ENCODE data around the gene AP3B1.

AP3B1 gene

DNA sequence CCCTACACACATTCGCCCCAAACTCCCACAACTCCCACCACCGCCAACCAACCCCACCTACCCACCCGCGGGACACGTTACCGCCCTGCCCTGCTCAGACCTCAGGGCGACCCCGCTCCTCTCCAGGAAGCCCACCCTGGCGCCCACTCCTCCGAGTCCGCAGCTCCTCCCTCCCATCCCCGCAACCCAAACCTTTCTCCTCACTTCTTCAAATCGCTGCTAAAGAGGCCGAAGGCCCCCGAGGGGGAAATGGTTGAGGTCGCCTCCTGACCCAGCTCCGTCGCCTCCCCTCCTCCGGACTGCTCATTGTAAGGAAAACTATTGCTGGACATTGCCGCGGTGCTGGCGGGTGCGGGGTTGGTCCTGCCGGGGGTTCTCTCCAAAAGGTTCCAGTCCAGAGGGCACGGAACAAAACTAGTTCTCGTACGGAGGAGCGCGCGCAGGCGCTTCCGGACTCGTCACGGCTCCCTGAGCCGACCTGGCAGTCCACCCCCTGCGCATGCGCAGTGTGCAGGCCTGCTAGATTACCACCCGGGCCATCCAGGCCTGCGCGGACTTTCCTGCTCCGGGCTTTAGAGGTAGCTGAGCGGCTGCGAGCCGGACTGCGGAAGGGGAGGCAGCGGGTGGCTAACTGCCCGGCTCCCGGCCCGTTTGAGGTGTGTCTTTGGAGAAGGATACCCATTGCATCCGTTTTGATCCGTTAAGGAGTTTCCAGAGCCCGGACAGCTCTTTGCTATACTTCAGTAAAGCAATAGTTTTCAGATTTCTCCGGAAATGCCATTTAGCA is at the start of gene AP3B1:
TSS of gene AP3B1 (minus strand) at position 451 of the 787 bp plus-strand sequence. CDS start at position 332, 119 bp downstream.
- peak; percentile 94 for DNase-seq

DNA sequence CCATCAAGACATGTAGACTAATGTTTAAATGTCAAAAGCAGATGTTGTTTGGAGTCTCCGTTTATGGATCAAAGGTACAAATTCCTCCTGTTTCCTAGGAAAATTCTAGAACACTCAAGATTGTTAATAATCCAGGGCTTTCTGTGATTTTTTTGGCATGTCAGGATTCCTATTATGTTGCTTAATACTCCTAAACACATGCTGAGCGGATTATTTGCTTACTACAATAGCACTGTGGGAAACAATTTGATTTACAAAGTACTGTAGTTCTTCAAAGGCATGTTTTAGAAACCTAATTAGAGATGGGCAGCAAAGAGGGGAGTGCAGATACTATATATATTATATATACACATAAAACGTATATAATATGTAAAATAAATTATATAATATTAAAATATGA is 46.9 kb upstream of the AP3B1 start:
- no peak for DNase-seq

GRCh38 chr5:78339617-78340436 is 45.3 kb upstream of the AP3B1 start:
- no peak for DNase-seq

DNA sequence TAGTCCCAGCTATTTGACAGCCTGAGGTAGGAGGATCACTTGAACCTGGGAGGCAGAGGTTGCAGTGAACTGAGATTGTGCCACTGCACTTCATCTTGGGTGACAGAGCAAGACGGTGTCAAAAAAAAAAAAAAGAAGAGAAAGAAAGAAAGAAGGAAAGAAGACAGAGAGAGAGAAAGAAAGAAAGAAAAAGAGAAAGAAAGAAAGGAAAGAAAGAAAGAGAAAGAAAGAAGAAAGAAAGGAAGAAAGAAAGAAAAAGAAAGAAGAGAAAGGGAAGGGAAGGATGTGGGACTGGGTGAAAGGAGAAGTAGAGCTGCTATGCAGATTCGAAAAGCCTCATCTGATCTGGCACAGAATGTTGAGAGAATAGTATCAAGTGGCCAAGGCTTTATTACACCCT is 42.2 kb upstream of the AP3B1 start:
- no peak for DNase-seq

DNA sequence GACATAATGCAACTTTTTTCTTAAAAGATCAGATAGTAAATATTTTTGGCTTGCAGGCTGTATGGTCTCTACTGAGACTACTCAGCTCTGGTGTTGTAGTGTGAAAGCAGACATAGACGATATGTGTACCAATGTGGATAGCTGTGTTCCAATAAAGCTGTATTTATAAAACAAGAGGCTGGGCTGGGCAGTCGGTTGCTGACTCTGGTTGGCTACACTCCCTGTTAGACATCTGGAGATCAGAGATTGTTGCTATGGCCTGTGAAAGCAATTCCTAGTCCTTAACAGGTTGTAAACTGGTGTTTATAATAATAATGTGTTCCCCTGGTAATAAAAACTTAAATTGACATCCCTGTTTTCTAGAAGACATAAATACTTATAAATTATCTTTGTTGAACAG is 41.5 kb upstream of the AP3B1 start:
- no peak for DNase-seq

DNA sequence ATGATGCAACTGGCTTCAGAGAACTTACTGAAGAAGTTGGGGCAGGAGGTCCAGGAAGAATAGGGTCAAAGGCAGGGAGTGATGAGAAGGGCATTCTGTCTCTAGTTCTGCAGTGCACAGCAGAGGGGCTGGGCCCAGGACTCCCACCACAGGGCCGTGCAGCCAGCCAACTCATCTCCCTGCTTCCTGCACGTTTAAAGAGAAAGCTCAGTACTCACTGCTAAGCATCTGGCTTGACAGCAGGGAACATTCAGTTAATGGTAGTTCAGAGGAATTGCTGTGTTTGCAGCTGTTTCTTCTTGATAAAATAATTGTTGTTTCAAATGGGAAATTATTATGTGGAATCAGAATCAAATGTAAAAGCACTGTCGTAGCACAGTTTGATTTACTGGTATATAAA is 40.3 kb upstream of the AP3B1 start:
- DNase-seq = no peak

DNA sequence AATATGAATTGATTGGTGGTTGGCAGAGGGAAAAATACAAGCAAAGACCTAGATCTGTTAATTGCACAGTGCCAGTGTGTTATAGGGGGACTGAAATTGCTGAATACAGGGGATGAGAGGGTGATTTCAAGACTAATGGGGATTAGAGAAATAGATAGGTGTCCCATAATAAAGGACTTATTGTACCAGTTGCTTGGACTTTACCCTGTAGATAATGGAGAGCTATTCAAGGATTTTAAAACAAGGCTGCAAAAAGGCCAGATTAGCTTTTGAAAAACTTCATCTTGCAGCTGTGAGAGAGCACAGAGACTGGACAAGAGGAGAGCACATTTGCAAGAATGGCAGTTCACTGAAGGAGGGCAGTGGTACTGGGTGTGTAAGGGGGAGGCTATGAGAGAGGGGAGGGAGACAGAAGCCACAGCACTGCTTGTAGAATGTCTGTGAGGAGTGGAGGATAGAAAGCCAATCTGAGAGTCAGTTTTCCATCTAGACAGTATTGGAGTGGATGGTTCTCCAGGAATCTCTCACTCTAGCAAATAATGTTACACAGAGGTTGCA is 37.1 kb upstream of the AP3B1 start:
- DNase-seq = no peak

GRCh38 chr5:78328585-78329173 is 34.2 kb upstream of the AP3B1 start:
- DNase-seq = no peak

DNA sequence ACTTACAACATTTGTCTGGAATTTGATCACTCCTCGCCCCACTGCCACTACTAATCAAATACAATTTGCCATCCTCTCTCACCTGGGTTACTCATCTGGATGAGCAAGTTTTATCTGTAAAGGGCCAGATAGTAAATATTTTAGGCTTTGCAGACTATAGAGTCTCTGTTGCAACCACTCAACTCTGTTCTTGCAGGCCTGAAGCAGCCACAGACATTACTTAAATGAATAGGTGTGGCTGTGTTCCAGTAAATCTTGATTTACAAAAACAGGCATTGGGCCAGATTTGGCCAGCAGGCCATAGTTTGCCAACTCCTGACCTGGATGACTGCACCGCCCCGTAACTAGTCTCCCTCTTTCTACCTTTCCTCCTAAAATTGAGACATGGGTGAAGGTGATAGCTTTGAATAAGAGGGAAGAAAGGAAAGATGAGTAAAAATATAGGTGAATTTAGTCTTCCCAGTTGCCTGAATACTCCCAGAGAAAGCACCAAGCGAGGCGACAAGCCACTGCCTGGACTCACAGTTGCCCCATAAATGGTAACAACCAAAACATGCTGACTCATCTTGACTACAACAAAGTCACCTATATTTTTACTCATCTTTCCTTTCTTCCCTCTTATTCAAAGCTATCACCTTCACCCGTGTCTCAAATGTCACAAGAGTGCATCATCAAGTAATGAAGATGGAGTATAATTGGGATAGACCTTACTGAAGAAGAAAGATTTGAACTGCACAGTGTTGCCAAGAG is 33.4 kb upstream of the AP3B1 start:
- DNase-seq = no peak

DNA sequence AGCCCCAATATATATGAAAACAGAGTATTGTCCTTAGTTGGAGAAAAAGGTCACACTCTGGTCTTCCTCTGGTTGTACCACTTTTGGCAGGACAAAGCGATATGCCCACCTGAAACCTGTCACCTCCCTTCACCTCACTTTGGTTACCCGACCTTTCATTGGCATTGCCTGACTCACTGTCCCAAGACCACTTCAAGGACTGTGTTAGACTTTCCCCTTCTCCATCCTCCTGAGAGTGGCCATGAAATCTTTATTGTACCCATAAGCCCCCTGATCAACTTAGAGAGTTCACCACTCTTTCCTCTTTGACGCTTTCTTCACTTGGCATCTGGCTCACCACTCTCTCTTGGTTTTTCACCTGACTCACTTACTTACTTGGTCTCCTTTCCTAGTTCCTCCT is 32.4 kb upstream of the AP3B1 start:
- no peak for DNase-seq

- no peak for DNase-seq
Observed at GRCh38 chr5:78323241-78323640, 28.7 kb upstream of the AP3B1 start.

DNA sequence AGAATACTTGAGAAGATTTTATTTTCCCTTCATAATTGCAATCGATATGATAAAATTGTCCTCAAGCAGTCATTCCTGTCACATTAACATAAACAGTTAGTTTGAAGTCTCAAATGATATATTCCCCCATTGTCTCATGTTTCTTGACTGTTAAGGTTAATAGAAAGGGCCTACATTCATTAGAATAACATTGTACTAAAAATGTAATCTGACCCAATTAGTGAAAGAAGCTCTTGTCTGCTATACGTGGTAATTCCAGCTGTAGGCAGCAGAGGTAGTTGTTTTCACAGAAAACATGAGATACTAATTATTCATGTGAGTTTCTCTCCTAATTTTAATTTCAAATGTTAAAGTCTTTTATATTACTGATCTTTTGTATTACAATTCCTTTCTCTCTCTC is 25.9 kb upstream of the AP3B1 start:
- DNase-seq = no peak

DNA sequence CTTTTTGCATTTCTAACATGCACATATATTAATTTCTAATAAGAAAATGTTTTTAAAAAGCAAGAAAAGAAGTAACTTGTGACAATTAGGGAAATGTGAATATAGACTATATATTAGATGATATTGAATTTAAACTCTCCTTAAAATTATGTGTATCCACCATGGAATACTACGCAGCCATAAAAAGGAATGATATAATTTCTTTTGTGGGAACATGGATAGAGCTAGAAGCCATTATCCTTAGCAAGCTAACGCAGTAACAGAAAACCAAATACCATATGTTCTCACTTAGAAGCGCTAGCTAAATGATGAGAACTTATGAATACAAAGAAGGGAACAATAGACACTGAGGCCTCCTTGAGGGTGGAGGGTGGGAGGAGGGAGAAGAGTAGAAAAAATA is 23.8 kb upstream of the AP3B1 start:
- DNase-seq = no peak

GRCh38 chr5:78317515-78317914 is 23.0 kb upstream of the AP3B1 start:
- no peak for DNase-seq

DNA sequence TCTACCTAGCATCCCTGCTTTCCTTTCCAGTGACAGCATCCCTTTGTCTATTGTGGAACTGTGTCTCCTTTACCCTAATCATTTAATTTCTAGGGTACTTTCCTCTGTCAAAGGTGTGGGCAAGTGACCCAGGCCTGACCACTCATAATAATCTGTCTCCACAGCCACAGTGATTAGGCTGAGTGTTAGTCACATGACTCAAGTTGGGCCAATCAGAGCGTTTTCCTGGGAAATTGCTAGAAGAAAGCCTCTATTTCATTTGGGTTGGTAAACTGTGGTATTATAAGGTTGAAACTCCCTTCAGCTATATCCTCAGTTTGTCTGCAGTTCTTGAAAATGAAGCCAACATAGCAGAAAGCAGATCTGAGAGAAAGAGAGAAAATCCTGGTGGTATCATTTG is 14.2 kb upstream of the AP3B1 start:
- no peak for DNase-seq

GRCh38 chr5:78300464-78301045 is 6.1 kb upstream of the AP3B1 start:
- no peak for DNase-seq

DNA sequence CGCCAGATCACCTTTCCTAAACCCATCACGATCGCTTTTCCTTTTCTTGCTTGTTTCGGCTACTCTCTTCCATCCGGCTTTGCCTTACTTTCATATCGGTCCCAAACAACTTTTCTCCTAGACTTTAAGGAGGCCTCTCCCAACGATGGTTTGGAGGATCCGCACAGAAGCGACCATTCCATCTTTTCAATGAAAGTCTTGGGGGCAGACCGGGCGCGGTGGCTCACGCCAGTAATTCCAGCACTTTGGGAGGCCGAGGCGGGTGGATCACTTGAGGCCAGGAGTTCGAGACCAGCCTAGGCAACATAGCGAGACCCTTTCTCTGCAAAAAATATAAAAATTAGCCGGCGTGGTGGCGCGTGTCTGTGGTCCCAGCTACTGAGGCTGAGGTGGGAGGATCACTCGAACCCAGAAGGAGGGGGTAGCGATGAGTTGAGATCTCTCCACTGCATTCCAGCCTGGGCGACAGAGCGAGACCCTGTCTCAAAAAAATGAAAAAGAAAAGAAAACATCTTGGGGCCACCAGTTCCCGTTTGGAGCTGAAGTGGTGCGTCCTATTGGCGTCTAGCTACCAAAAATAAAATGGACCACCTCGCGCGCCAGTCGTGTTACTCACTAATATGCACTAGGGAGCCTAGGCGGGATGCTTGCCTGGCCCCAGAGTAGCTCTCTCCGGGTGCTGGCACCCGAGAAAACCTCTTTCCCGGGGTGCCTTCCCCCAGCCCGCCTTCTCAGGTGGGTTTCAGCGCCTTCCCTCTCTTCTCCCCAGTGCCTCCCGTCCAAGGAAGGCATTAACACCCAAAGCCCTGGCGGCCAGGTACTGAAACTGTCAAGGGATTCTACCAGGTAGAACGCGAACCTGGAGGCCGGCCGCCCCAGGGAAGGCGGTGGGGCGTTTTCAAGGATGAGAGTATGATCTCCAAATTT is 800 bp upstream of the AP3B1 start:
- DNase-seq = no peak

GRCh38 chr5:78293851-78294247 is 649 bp downstream of the AP3B1 start:
- DNase-seq = no peak

GRCh38 chr5:78291687-78292086 is 2.8 kb downstream of the AP3B1 start:
- DNase-seq = no peak

DNA sequence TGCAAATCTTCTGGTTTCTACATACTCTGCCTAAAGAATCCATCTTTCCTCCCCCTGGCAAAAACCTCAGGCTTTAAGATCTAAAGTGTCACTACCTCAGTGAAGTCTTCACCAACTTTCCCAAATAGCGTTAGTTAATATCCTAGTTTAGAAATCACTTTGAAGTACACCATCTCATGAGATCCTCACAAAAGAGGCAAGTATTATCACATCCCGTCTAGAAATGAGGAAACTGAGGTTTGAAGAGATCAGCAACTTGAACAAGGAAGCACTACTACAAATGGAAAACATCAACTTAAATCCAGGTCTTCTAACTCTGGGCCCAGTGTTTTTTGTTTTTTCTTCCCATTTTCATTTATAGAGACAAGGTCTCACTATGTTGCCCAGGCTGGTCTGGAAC is 4.6 kb downstream of the AP3B1 start:
- no peak for DNase-seq

GRCh38 chr5:78288246-78288645 is 6.3 kb downstream of the AP3B1 start:
- no peak for DNase-seq

Data from SHP77 treated with DMSO at 0.1 percent for 48 hours (cell line).